GM08714 (cell line): ENCODE measurements around the gene JAM2.

Experiments
- H3K4me3 ChIP-seq: fragments of 200-500 bp; sonication (Bioruptor generic); 2 replicates; pipeline ENCODE4 v1.5.1; 2014; ENCODE audit warnings: mild to moderate bottlenecking, low read length, inconsistent platforms
- ZNF274 ChIP-seq: IDR thresholded peaks from 2 replicates; pipeline ENCODE4 v1.6.1; 2012; ENCODE audit warnings: mild to moderate bottlenecking, low read depth, low read length

The JAM2 gene

GRCh38 chr21:25732091-25732760 is 93.2 kb downstream of the JAM2 start:
- H3K4me3 ChIP-seq = no peak overlapping the region
- no peak for TF ChIP-seq ZNF274

- peak overlapping the region; percentile 87 for H3K4me3 ChIP-seq
- no peak for TF ChIP-seq ZNF274
Measured at GRCh38 chr21:25733859-25734653, 95.0 kb downstream of the JAM2 start.

GRCh38 chr21:25734654-25734903 is 95.5 kb downstream of the JAM2 start:
- H3K4me3 ChIP-seq = peak overlapping the region; percentile 87
- no peak for TF ChIP-seq ZNF274

DNA sequence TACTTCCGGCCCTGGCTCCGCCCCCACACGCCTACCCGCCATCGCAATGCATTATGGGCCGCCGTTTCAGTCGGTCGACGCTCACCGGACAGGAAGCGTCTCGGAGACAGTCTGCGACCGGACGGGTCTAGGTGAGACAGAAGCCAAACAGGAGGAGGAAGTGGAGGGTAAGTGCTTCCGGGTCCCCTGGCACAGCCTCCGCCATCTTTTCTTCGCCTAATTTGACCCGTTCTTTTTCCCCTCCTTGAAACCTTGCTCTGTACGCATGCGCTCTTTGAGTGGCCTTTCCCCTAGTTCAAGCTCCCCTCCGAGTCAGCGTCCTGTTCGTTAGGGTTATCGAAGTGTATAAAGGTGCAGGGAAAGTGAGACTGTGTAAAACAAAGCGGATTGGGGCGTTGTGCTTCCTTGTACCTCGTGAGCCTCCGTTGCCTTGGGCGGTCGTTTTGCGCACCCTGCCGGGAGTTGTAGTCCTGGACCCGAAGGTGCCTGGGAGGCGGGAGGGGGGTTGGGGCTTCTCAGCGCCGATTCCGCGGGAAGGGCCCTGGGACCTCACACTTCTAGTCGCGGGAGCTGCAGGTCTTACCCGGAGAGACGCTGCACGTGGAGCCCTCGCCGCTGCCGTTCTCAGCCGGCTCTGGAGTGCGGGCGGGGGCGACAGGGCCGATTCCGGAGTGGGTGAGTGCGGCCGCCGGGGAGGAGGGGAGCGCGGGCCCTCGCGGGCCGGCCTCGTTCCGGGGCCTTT is 96.0 kb downstream of the JAM2 start, which contains the start of the genes ATP5PF and GABPA:
TSS of gene ATP5PF (minus strand) at position 1 of the 742 bp plus-strand sequence. CDS start 5,110 bp downstream, outside the sequence.
TSS of gene GABPA (plus strand) at position 69 of the 742 bp plus-strand sequence. CDS start 6,627 bp downstream, outside the sequence.
- H3K4me3 ChIP-seq = peak within 1 kb of the TSS; percentile 98
- no peak for TF ChIP-seq ZNF274

DNA sequence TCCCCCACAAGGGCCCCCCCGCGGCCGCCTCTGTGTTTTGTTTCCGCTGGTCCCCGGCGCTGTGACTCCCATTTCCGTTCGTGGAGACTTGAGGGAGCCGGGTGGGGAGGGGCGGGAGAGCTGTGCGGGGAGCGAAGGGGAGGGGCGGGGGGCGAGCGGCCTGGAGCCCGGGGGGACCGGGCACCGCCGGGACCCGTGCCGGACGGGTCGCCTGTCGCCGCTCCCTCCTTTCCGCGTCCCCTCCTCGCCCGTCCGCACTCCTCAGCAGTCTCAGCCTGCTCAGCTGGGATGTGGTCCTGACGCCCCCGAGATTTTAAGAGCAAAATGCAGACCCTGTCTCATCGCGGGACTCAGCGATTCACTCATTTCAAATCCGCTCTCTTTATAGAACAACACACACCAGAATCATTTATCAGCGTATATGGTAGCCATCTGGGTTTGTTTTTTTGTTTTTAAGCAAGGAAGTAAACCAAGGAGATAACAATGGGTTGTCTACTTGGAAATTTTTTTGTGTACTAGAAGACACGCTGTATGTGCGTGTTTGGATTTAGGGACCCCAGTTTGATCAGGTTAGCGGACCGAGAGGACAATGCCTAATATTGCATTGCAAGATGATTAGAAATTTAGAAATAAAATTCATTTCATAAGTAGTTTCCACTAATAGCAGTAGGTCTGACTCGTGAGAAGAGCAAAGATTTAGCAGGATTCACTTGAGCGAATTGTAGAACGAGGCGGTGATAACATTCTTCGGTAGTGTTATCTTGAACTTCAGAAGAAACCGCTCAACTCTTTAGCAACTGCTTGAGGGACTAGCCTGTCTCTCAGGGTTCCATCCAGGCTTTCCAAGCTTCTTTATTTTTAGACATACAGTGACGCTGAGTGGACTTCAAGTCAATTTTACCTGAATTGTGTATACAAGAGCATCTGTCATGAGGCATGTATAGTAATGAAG is 96.9 kb downstream of the JAM2 start:
- H3K4me3 ChIP-seq = peak overlapping the region; percentile 98
- no peak for TF ChIP-seq ZNF274

- H3K4me3 ChIP-seq = no peak overlapping the region; the same call in 1 of the 2 replicates
- no peak for TF ChIP-seq ZNF274
Measured at GRCh38 chr21:25737421-25737820, 98.4 kb downstream of the JAM2 start.

DNA sequence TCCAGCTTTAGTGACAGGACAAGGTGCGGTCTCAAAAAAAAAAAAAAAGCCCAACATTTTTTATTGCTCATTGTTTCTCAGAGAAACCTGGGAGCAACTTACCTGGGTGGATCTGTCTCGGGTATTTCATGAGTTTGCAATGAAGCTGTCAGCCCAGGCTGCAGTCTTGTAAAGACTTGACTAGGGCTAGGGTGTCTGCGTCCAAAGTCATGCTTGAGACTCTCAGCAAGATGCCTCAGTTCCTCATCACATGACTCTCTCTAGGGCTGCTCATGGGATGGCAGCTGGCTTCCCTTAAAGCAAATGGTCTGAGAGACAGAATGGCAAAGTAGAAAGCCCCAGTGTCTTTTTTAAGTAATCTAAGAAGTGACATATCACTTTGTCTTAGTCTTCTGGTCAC is 103.8 kb downstream of the JAM2 start:
- TF ChIP-seq ZNF274 = no peak

DNA sequence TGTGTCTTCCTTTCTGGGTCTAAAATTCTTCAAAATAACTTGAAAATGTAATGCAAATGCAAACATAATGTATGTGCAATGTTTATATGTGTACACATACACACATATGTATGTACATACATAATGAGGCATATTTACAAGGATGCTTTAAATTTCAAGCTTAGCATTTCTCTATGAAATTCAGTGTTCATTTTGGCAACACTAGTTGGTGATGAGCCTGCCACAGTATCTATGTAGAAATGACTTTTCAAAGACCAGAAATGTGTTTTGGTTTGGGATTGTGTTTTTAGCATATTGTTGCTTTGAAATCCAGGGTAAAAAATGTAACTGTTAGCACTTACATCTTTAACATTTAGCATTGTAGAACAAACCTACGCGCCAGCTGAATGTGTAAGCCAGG is 105.8 kb downstream of the JAM2 start:
- H3K4me3 ChIP-seq = no peak overlapping the region
- TF ChIP-seq ZNF274 = no peak

More for the DNA sequence above, 103.8 kb downstream of the JAM2 start:
- no peak overlapping the region for H3K4me3 ChIP-seq

DNA sequence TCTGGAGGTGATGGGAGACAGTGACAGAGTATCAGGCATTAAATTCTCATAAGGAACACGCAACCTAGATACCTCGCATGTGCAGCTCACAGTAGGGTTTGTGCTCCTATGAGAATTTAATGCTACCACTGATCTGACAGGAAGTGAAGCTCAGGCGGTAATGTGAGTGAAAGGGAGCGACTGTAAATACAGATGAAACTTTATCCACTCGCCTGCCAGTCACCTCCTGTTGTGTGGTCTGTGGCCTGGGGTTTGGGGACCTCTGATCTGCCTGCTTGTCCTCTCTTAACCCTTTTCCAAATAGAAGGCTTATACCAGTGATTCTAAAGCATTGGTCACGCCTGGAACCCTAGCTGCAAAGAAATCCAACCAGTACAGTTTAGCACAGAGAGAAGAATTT is 111.0 kb downstream of the JAM2 start:
- H3K4me3 ChIP-seq = no peak overlapping the region
- TF ChIP-seq ZNF274 = no peak

DNA sequence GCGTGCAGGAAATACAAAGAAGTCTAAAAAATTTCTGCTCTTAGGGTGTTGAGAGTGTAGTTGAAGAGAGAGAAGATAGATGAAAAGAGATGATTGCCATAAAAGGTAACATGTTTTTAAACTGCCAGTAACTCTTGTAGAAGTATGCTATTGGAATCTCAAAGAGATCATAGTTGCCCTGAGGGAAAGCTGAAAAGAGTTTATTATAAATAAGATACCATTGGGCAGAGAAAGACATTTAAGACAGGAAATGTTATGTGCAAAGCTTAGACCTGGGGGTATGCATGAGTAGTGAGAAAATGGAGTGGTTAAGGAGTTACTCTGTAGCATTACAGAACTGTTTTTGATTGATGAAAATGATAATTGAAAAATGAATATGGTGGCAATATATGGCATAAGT is 113.4 kb downstream of the JAM2 start:
- TF ChIP-seq ZNF274 = no peak
- H3K4me3 ChIP-seq = no peak overlapping the region

- H3K4me3 ChIP-seq = no peak overlapping the region
- no peak for TF ChIP-seq ZNF274
Measured at GRCh38 chr21:25756190-25756932, 117.3 kb downstream of the JAM2 start.

GRCh38 chr21:25757531-25757930 is 118.5 kb downstream of the JAM2 start:
- no peak overlapping the region for H3K4me3 ChIP-seq
- TF ChIP-seq ZNF274 = no peak

DNA sequence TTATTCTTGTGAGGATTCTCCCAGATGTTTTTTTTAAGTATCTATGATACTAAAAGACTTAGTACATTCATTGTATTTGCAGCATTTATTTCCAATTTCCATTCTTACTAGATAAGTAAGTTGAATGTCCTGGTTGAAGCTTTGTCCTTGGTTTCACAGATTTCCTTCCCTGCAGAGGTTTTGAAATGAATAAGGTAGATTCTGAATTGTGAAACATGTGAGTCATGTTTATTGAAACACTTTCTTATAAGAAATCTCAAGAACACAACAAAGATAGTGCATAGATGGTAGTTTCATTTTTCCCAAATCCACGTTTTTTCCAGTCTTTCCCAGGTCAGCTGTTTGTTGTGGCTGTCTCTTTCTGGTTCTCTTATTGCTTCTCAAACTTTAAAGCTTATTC is 120.5 kb downstream of the JAM2 start:
- TF ChIP-seq ZNF274 = no peak
- no peak overlapping the region for H3K4me3 ChIP-seq
